ENCODE results near the gene COL23A1.

DNA sequence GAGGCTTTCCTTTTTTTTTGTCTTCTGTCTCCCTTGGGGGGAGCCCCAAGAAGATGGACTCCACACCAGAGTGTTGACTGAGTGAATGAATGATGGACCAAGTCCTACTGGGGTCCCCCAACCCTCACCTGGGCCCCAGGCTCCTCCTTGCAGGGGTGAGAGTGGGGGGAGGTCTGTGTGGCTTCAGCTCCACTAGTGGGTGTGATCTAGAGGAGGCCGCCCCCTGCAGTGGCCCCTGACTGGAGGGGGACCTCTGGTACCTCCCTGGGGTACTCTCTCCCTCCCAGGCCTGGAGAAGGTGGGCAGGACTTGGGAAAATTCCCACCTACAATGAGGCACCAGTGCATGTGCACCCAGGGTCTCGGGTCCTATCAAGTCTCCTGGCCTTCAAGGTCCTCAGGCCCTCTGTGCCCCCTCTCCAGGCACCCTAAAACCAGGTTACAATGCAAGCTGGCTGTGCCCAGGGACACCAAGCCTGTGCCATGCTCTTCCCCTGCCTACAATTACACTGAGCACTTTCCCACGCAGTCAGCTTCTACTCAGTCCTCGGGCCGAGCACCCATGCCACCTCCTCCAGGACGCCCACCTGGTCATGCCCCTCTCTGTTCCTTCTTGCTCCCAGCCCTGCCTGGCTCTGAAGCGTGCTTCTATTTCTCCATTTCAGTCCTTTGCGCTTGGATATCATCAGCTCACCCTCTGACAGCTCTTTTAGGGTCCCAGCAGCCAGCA lies 240.4 kb downstream of the COL23A1 start:
- TF ChIP-seq, protein P1, sequence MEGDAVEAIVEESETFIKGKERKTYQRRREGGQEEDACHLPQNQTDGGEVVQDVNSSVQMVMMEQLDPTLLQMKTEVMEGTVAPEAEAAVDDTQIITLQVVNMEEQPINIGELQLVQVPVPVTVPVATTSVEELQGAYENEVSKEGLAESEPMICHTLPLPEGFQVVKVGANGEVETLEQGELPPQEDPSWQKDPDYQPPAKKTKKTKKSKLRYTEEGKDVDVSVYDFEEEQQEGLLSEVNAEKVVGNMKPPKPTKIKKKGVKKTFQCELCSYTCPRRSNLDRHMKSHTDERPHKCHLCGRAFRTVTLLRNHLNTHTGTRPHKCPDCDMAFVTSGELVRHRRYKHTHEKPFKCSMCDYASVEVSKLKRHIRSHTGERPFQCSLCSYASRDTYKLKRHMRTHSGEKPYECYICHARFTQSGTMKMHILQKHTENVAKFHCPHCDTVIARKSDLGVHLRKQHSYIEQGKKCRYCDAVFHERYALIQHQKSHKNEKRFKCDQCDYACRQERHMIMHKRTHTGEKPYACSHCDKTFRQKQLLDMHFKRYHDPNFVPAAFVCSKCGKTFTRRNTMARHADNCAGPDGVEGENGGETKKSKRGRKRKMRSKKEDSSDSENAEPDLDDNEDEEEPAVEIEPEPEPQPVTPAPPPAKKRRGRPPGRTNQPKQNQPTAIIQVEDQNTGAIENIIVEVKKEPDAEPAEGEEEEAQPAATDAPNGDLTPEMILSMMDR (IDR thresholded peaks at IDR 0.05), result no peak
- no peak for TF ChIP-seq POLR2A (IDR thresholded peaks at IDR 0.05)

Measured in lower leg skin (tissue), 3 donors.